Mammary epithelial cell (primary cell): ENCODE data around the gene AP1S2.

Source experiments
- CTCF ChIP-seq, 2 donors: IDR thresholded peaks in 1 of 2; conservative IDR thresholded peaks in 1 of 2; 2 replicates each; pipeline ENCODE4 v1.5.1; 2011 to 2012; ENCODE audit warnings: inconsistent platforms in 2 of 2, low read length in 2 of 2, mild to moderate bottlenecking in 2 of 2, control low read depth in 1 of 2, low read depth in 1 of 2; ENCODE audit not compliant: insufficient read depth in 1 of 2; ENCODE audit errors: extremely low read depth in 1 of 2
- EZH2 ChIP-seq: IDR thresholded peaks from 2 replicates; pipeline ENCODE4 v1.6.1; 2012; ENCODE audit warnings: low read length, inconsistent platforms, borderline replicate concordance

- TF ChIP-seq CTCF (conservative IDR thresholded peaks at IDR 0.05 in 1 of 2, IDR thresholded peaks at IDR 0.05 in 1 of 2; ENCODE audit: extremely low read depth in 1 of 2, insufficient read depth in 1 of 2, low read depth in 1 of 2, low read length in 2 of 2) (peak in 1 of 2 donors; percentile 45), EZH2 (no peak)
Observed at GRCh38 chrX:15854080-15854655, 445 bp downstream of the AP1S2 start.
